GM10266 (cell line): ENCODE results near the gene CALM3.
A peak's percentile ranks its signal among the peaks of the same experiment; 100 is the strongest.

Experiments
- DNase-seq: peaks from one replicate; pipeline ENCODE4 v3.0.0; 2012; ENCODE audit errors: extremely low spot score
- CTCF ChIP-seq: IDR thresholded peaks from 2 replicates; pipeline ENCODE4 v1.5.1; 2012; ENCODE audit warnings: mild to moderate bottlenecking, low read depth; ENCODE audit not compliant: control insufficient read depth, insufficient read depth; ENCODE audit errors: missing control alignments

The CALM3 gene

GRCh38 chr19:46616631-46617322 is 15.6 kb downstream of the CALM3 start:
- peak; percentile 68 for TF ChIP-seq CTCF
- DNase-seq: no peak

DNA sequence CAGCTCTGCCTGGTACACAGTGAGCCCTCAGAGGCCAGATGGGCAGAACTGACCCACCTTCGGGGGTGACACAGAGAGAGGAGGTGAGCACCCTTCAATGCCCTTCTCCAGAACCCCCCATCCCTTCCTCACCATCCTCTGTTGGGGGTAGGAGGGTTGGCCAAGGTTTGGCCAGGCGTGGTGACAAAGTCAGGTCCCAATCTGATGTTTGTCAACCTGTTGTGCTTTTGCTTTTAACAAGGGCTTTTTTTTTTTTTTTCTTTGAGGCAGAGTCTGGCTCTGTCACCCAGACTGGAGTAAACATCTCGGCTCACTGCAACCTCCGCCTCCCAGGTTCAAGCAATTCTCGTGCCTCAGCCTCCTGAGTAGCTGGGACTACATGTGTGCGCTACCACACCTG is 16.5 kb downstream of the CALM3 start:
- no peak for TF ChIP-seq CTCF
- no peak for DNase-seq

- peak; percentile 58 for DNase-seq
- no peak for TF ChIP-seq CTCF
Measured at GRCh38 chr19:46618670-46619231, 17.6 kb downstream of the CALM3 start.

GRCh38 chr19:46620267-46620666 is 19.1 kb downstream of the CALM3 start:
- TF ChIP-seq CTCF: no peak
- no peak for DNase-seq

- TF ChIP-seq CTCF: no peak
- no peak for DNase-seq
Measured at GRCh38 chr19:46620716-46621115, 19.6 kb downstream of the CALM3 start.

GRCh38 chr19:46621191-46622117 is 20.3 kb downstream of the CALM3 start:
- no peak for DNase-seq
- TF ChIP-seq CTCF: peak; percentile 20

DNA sequence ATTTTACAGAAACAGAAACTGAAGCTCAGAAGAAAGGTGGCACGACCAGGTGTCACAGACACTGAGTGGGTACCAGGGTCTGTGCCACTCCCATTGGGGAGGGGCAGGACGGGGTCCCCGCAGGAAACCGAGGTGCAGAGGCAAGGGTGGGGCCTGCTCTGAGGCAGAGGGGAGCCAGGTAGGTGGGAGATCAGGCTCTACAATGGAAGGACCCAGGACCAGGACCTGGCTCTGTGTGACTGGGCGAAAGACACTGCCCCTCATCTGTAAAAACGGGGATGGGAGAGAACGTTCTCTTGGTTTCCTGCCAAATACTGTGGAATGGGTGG is 21.0 kb downstream of the CALM3 start:
- no peak for TF ChIP-seq CTCF
- no peak for DNase-seq
